Smooth muscle cell of the coronary artery (primary cell): Measurements from ENCODE around the gene UBE2E2. TPM values are rescaled to one million over a fixed set of nuclear protein-coding genes. Genes with fewer than 3 reads are reported as not detected.

ENCODE experiments used
- total RNA-seq: library from RNA; depleted of rRNA; stranded (reverse); fragments of >200 nt; gene quantifications from 2 replicates; pipeline ENCODE4 v1.2.3, GENCODE V29; 2014; ENCODE audit warnings: low replicate concordance

The UBE2E2 gene
- total RNA-seq, result 43.5 and 43.9 TPM in 2 replicates

DNA sequence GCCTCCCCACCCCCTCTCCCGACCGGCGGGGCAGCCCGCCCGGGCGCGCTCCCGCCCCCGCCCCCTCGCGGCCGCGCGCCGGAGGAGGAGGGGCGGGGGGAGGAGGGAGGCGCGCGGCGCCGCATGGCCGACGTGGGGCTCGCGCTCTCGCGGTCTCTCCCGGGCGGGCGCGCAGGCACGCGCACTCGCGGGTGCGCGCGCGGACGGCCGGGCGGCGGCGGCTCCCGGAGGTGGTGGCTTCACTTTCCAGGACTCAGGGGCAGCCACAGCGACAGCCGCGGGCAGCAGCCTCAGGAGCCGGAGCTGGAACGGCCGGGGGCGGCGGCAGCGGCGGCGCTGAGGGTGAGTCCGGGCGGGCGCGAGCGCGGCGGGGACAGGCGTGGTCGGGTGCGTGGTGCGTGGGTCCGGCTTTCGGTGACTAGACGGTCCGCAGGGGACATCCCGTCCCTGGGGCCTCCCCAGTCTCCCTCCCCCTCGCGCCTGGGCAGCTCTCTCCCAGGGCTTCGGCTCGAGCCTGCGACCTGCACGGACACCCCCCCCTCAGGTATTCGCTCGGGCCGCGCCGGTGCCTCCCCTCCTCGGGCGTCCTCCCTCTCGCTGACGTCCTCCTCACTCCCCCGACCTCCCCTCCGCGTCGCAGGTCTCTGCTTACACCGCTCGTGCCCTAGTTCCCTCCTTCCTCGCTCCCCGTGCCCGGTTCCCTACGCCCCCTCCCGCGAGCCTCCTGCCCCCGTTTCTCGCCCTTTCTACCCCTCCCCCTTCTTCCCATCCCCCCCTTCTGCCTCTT lies at the start of gene UBE2E2:
Gene UBE2E2 (plus strand): TSS at position 407 of the 787 bp plus-strand sequence.

